AG04449 (cell line): ENCODE data around the gene COX6B1.
"Not testable (repeated sequence)": the region's sequence is repeated elsewhere in the genome, so short reads cannot be mapped to it uniquely, and the experiment has no call there.

ENCODE experiments used
- CTCF ChIA-PET: fragments of 350-600 bp; formaldehyde crosslinking; extraction: SDS; loops from one replicate; lab custom pipeline; 2021; ENCODE audit warnings: antibody characterized with exemption; lab: Yijun Ruan, JAX
- POLR2A ChIA-PET: fragments of 400-600, 350-600 bp; formaldehyde crosslinking; extraction: SDS; loops from one replicate; lab custom pipeline; 2020; ENCODE audit warnings: antibody characterized with exemption, inconsistent platforms; lab: Yijun Ruan, JAX
- DNase-seq: peaks from one replicate; pipeline ENCODE4 v3.0.0-alpha.2; 2010; ENCODE audit warnings: low read depth, low spot score
- H3K4me3 ChIP-seq: 2 replicates; pipeline ENCODE4 v1.5.1; 2011; ENCODE audit warnings: low read depth, mild to moderate bottlenecking, control low read depth, low read length
- CTCF ChIP-seq: IDR thresholded peaks from one replicate; pipeline ENCODE4 v1.5.1; 2011; ENCODE audit warnings: mild to moderate bottlenecking, moderate library complexity, low read length, control low read depth, inconsistent platforms; ENCODE audit not compliant: insufficient read depth; ENCODE audit errors: missing control alignments

The COX6B1 gene, protein sequence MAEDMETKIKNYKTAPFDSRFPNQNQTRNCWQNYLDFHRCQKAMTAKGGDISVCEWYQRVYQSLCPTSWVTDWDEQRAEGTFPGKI

DNA sequence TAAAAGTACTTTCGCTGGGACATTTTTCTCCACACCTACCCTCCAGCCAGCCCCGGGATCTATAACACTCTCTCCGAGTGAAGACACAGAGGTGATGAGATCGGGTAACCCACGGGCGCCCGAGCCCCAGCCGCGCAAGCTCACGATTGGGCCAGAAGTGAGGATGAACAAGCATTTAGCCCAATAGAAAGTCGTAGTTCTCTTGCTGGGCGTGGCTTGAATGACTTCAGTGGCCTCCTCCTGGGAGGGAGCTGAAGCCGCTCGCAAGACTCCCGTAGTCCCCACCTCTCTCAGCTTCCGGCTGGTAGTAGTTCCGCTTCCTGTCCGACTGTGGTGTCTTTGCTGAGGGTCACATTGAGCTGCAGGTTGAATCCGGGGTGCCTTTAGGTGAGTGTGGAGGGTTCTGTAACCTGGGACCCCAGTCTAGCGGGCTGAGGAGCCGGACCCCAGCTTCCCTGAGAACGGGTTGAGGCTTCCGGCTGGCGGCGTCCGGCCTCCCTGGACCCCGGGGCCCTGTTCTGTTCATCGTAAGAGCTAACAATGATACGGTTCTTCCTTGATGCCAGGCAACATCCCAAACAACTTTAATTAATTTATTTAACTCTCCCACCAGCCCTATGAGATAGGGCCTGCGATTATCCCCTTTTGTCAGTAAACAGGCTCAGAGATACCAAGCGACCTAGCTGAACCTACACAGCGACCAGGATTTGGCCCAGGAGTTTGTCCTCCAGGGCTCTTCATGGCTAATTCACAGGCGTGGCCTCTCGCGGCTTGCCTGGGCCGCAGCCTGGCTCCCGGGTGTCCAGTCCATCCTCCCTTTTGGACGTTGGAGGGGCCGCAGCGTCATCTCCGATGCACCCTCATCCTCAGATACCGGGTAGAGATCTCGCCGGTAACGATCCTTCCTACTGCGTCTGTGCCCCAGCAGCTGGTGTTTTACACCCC, at the start of gene COX6B1:
TSS of gene COX6B1 (plus strand) at position 307 of the 945 bp plus-strand sequence. CDS start 2,921 bp downstream, outside the sequence.
- peak within 1 kb of the TSS; percentile 93 for H3K4me3 ChIP-seq
- ChIA-PET CTCF (interaction anchor here (0.7 to 1.5 kb wide), 8 partner anchors 9 to 153 kb away, joined by 3 to 4 read pairs (median 3); no protein-coding TSS in a partner anchor), POLR2A (interaction anchor here (0.5 to 1.0 kb wide), 7 partner anchors 12 to 610 kb away, joined by 3 to 4 read pairs (median 3); partner anchors contain the start of gene LIN37)
- peak; percentile 89 for DNase-seq
- no peak for TF ChIP-seq CTCF

GRCh38 chr19:35601971-35602370, 46.2 kb upstream of the COX6B1 start:
- CTCF ChIA-PET = interaction anchor here (1.7 kb wide), 1 partner anchor 10 kb away, joined by 5 read pairs; no protein-coding TSS in a partner anchor
- POLR2A ChIA-PET = no interaction called here
- no peak overlapping the region for H3K4me3 ChIP-seq
- no peak for DNase-seq
- no peak for TF ChIP-seq CTCF

GRCh38 chr19:35604436-35604835, 43.7 kb upstream of the COX6B1 start:
- H3K4me3 ChIP-seq, CTCF ChIA-PET, POLR2A ChIA-PET, DNase-seq: not testable (repeated sequence)

DNA sequence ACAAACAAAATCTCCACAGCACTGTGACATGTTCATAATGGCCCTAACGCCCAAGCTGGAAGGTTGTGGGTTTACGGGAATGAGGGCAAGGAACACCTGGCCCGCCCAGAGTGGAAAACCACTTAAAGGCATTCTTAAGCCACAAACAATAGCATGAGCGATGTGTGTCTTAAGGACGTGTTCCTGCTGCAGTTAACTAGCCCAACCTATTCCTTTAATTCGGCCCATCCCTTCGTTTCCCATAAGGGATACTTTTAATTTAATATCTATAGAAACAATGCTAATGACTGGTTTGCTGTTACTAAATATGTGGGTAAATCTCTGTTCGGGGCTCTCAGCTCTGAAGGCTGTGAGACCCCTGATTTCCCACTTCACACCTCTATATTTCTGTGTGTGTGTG, 41.0 kb upstream of the COX6B1 start:
- H3K4me3 ChIP-seq, POLR2A ChIA-PET, DNase-seq: not testable (repeated sequence)
- CTCF ChIA-PET = interaction anchor here (1.5 kb wide), 1 partner anchor 93 kb away, joined by 3 read pairs; no protein-coding TSS in a partner anchor

GRCh38 chr19:35607661-35608060, 40.5 kb upstream of the COX6B1 start:
- no peak overlapping the region for H3K4me3 ChIP-seq
- ChIA-PET CTCF (interaction anchor here (1.5 kb wide), 1 partner anchor 93 kb away, joined by 3 read pairs; no protein-coding TSS in a partner anchor), POLR2A (interaction anchor here (1.2 kb wide), 1 partner anchor 79 kb away, joined by 4 read pairs; no protein-coding TSS in a partner anchor)
- TF ChIP-seq CTCF = no peak
- no peak for DNase-seq

- ChIA-PET CTCF (interaction anchor here (1.5 kb wide), 1 partner anchor 94 kb away, joined by 3 read pairs; no protein-coding TSS in a partner anchor), POLR2A (interaction anchor here (1.2 kb wide), 1 partner anchor 80 kb away, joined by 4 read pairs; no protein-coding TSS in a partner anchor)
- DNase-seq = no peak
- H3K4me3 ChIP-seq = no peak overlapping the region
- TF ChIP-seq CTCF = no peak
Observed at GRCh38 chr19:35608251-35608650, 39.9 kb upstream of the COX6B1 start.

GRCh38 chr19:35609851-35610353, 38.2 kb upstream of the COX6B1 start:
- CTCF ChIA-PET = no interaction called here

More at GRCh38 chr19:35609851-35610353, 38.2 kb upstream of the COX6B1 start:
- no peak overlapping the region for H3K4me3 ChIP-seq
- TF ChIP-seq CTCF = no peak
- no peak for DNase-seq
- POLR2A ChIA-PET = no interaction called here
